Hepatocyte (in vitro differentiated cells): ENCODE results near the gene KCNE3. TPM values are rescaled to one million over a fixed set of nuclear protein-coding genes. Genes with fewer than 3 reads are reported as not detected.

Experiments used
- DNase-seq: peaks from one replicate; pipeline ENCODE4 v3.0.0-alpha.2; 2016; ENCODE audit warnings: low spot score
- H2AFZ ChIP-seq: fragments of 200-600 bp; sonication (generic); 2 replicates; pipeline ENCODE4 v1.6.0; 2016; ENCODE audit warnings: antibody characterized with exemption, mild to moderate bottlenecking
- H3K27ac ChIP-seq: fragments of 200-600 bp; sonication (generic); 2 replicates; pipeline ENCODE4 v1.5.1; 2016; ENCODE audit warnings: mild to moderate bottlenecking
- H3K27me3 ChIP-seq: fragments of 200-600 bp; sonication (generic); 2 replicates; pipeline ENCODE4 v1.6.1; 2016
- H3K36me3 ChIP-seq: fragments of 200-600 bp; sonication (generic); replicated peaks from 2 replicates; pipeline ENCODE4 v1.5.1; 2016; ENCODE audit warnings: low read depth; ENCODE audit not compliant: insufficient read depth
- H3K4me1 ChIP-seq: fragments of 200-600 bp; sonication (generic); 2 replicates; pipeline ENCODE4 v1.5.1; 2016; ENCODE audit warnings: mild to moderate bottlenecking, moderate library complexity; ENCODE audit not compliant: insufficient read depth
- H3K4me2 ChIP-seq: fragments of 200-600 bp; sonication (generic); 2 replicates; pipeline ENCODE4 v1.6.0; 2016
- H3K4me3 ChIP-seq: fragments of 200-600 bp; sonication (generic); 2 replicates; pipeline ENCODE4 v1.5.1; 2016; ENCODE audit warnings: mild to moderate bottlenecking
- H3K79me2 ChIP-seq: fragments of 200-600 bp; sonication (generic); 2 replicates; pipeline ENCODE4 v1.6.0; 2017; ENCODE audit warnings: mild to moderate bottlenecking
- H3K9me2 ChIP-seq: fragments of 200-600 bp; sonication (generic); replicated peaks from 2 replicates; pipeline ENCODE4 v1.6.0; 2017; ENCODE audit warnings: mild to moderate bottlenecking; ENCODE audit not compliant: insufficient read depth
- H3K9me3 ChIP-seq: fragments of 200-600 bp; sonication (generic); 2 replicates; pipeline ENCODE4 v1.5.1; 2016; ENCODE audit warnings: low read depth, mild to moderate bottlenecking
- H4K20me1 ChIP-seq: fragments of 200-600 bp; sonication (generic); 2 replicates; pipeline ENCODE4 v1.6.0; 2016; ENCODE audit warnings: mild to moderate bottlenecking; ENCODE audit not compliant: insufficient read depth, poor library complexity, severe bottlenecking
- EZH2 ChIP-seq: fragments of 200-600 bp; sonication (generic); IDR thresholded peaks from 2 replicates; pipeline ENCODE4 v1.6.1; 2016; ENCODE audit warnings: antibody characterized with exemption, mild to moderate bottlenecking, borderline replicate concordance
- EZH2phosphoT487 ChIP-seq: fragments of 200-600 bp; sonication (generic); IDR thresholded peaks from one replicate; pipeline ENCODE4 v1.6.1; 2018; ENCODE audit warnings: antibody characterized with exemption, mild to moderate bottlenecking, low read depth, moderate library complexity; ENCODE audit not compliant: unreplicated experiment, severe bottlenecking
- WGBS: methylation state at CpG from one replicate; pipeline ENCODE4 v1.1.6; 2016; ENCODE audit warnings: low lambda C conversion rate; ENCODE audit errors: missing lambda C conversion rate; 5-methylcytosine and 5-hydroxymethylcytosine counted together
- polyA plus RNA-seq: library from polyadenylated mRNA; unstranded; fragments of >200 nt; fragmentation: Nextera tagmentation; extraction: Ambion mirVana; gene quantifications from 2 replicates; pipeline ENCODE4 v1.2.1, GENCODE V29; 2016
- total RNA-seq: library from RNA; depleted of rRNA; stranded (reverse); fragments of >200 nt; gene quantifications from 2 replicates; pipeline ENCODE4 v1.2.3, GENCODE V29; 2014
- TF ChIP-seq, protein P1 (sequence below): fragments of 200-600 bp; sonication (generic); IDR thresholded peaks from 2 replicates; pipeline ENCODE4 v1.5.1; 2016; ENCODE audit warnings: antibody characterized with exemption, mild to moderate bottlenecking; ENCODE audit not compliant: poor library complexity

Gene KCNE3
- total and polyA plus RNA-seq, 2 experiments from 2014 or later, result 8.7 to 18.6 TPM

DNA sequence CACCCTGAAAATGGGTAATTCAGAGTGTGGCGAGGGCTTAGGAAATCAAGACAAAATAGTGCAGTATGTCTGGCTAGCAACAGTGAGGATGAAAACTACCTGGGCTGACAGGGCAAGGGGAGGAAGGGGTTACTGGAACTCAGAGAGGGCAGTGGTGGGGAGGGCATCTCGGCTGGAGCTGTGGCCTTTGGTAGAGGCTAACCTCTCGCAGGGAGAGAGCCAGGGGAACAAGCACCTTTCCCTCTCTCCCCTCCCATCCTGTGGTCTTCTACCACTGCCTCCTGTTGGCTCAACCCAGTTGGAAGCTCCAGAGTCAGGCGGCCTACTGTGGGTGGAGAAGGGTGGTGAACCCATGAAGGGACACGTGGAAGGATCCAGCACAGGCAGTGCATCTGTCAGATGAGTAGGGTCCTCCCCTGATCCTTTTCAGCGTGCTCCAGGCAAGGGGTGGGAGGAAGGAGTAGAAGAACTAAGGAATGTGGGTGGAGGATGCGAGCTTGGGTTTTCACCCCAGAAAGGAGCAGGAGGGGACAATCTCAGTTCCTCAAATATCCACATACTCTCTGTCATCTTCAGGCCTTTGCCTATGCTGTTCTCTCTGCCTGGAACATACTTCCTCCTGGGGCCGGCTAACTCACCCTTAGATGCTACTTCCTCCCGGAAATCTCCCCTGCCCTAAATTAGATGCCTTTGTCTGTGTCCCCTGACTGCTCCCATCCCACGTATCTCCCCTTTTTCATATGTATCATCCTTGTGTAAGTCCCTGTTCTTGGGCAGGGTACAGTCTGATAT lies 6.2 kb upstream of the KCNE3 start:
- Histone ChIP-seq H3K9me2 (no peaks in the 10 kb centered on the region), H3K4me3 (no peak overlapping the region), H3K27me3 (no peaks in the 10 kb centered on the region), H3K9me3 (no peaks in the 10 kb centered on the region), H3K4me1 (no peaks in the 10 kb centered on the region), H3K27ac (no peak overlapping the region), H2AFZ (no peak overlapping the region), H3K4me2 (no peak overlapping the region), H3K79me2 (no peaks in the 10 kb centered on the region), H3K36me3 (no peaks in the 10 kb centered on the region), H4K20me1 (no peaks in the 10 kb centered on the region)
- DNase-seq, result no peak
- TF ChIP-seq, protein P1, sequence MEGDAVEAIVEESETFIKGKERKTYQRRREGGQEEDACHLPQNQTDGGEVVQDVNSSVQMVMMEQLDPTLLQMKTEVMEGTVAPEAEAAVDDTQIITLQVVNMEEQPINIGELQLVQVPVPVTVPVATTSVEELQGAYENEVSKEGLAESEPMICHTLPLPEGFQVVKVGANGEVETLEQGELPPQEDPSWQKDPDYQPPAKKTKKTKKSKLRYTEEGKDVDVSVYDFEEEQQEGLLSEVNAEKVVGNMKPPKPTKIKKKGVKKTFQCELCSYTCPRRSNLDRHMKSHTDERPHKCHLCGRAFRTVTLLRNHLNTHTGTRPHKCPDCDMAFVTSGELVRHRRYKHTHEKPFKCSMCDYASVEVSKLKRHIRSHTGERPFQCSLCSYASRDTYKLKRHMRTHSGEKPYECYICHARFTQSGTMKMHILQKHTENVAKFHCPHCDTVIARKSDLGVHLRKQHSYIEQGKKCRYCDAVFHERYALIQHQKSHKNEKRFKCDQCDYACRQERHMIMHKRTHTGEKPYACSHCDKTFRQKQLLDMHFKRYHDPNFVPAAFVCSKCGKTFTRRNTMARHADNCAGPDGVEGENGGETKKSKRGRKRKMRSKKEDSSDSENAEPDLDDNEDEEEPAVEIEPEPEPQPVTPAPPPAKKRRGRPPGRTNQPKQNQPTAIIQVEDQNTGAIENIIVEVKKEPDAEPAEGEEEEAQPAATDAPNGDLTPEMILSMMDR, result no peak
- no peak for TF ChIP-seq EZH2
- no peak for TF ChIP-seq EZH2phosphoT487
- WGBS, result 77% methylated on average over 10 of the region's 10 CpGs

DNA sequence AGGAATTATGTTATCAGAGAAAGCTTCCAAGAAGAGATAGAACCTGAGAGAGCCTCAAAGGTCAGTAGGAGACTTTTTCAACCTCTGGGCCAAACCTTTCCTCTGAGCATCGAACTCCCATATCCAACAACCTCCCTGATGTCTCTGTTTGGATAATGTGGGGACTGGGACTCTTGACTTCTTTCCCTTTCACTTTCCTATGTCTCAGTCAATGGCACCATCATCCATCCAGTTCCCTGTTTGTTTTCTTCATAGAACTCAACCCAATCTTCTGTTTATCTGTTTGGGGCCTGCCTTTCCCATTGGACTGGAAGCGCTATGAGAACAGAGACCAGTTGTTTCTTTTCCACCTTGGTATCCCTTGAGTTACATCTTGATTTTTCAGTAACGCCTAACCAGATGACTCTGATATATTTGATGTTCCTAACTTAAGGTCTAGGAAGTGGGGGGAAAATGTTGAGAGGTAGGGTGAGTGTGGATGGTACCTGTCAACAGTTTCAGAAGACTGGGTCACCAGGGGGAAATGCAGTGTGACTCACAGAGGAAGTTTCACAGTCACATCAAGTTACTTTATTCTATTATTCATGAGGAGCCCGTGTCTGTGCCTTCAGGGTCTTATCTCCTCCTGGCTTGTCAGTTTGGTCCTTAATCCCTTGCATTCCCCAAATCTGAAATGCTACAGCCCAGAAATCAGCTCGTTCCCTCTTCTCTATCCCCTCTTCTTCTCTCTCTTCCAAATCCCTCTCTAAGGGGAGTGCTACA lies 4.5 kb upstream of the KCNE3 start:
- Histone ChIP-seq H2AFZ (no peak overlapping the region), H3K79me2 (peaks cover under 1% of the 10 kb centered on the region), H4K20me1 (no peaks in the 10 kb centered on the region), H3K4me2 (no peak overlapping the region), H3K9me3 (no peaks in the 10 kb centered on the region), H3K36me3 (no peaks in the 10 kb centered on the region), H3K9me2 (no peaks in the 10 kb centered on the region), H3K27ac (no peak overlapping the region), H3K4me1 (peaks cover 6% of the 10 kb centered on the region), H3K4me3 (no peak overlapping the region), H3K27me3 (no peaks in the 10 kb centered on the region)
- TF ChIP-seq EZH2 (no peak), EZH2phosphoT487 (no peak)
- TF ChIP-seq, protein P1, result no peak
- DNase-seq, result no peak
- 67% methylated on average over 5 of the region's 5 CpGs for WGBS

DNA sequence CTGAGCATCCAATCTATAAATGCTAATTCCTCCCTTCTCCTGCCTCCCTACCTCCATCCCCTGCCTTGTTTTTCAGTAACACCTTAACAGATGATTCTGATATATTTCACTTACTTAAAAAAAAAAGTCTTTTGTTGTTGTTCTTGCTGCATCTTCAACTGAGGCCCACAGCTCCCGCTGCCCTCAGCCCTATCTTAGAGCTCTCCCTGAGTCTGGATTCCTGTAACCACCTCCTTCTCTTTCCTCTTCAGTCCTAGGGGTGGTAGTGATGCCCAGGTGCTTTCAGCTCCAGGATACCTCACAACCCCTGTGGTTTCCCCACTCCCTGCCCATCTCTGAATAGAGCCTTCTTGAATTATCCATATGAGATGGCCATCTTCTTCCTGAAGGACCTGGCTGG lies 3.7 kb upstream of the KCNE3 start:
- H3K36me3 ChIP-seq, result no peaks in the 10 kb centered on the region
- H3K9me2 ChIP-seq, result no peaks in the 10 kb centered on the region
- DNase-seq, result no peak
- H3K27me3 ChIP-seq, result no peaks in the 10 kb centered on the region
- H3K9me3 ChIP-seq, result no peaks in the 10 kb centered on the region
- TF ChIP-seq EZH2phosphoT487, result no peak
- TF ChIP-seq, protein P1, result no peak
- no peak for TF ChIP-seq EZH2
- no peaks in the 10 kb centered on the region for H4K20me1 ChIP-seq
- no peak overlapping the region for H3K4me3 ChIP-seq
- no peak overlapping the region for H3K27ac ChIP-seq
- H3K4me1 ChIP-seq, result peaks cover 12% of the 10 kb centered on the region
- no peak overlapping the region for H3K4me2 ChIP-seq
- H3K79me2 ChIP-seq, result peaks cover 4% of the 10 kb centered on the region
- no peak overlapping the region for H2AFZ ChIP-seq
- WGBS, result 96% methylated on average over 1 of the region's 1 CpG
